HG03521 (cell line): ENCODE results near the gene FAM131A.

Experiments used
- ATAC-seq: cut with Tn5 transposase; IDR thresholded peaks from one replicate; pipeline ENCODE4 v1.9.1; 2021; ENCODE audit warnings: mild to moderate bottlenecking, moderate library complexity; ENCODE audit not compliant: unreplicated experiment

FAM131A gene

DNA sequence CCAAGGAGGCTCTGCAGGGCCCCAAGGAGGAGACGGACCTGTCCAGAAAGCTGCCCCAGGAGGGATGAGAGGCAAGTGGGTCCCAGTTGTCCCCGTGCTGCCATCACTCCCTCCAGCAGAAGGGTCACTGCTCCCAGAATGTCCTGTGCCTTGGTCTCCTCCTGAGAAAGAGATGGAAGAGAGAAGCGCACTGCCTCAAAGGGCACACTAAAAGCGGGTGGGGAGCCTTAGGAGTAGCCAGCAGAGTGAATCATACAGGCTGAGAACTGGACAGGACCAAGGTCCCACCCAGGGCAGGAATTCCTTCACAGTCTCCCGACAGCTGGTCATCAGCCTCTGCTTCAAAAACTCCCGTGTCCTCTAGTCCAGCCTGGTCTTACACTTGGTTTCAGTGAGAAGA is 36.0 kb downstream of the FAM131A start:
- ATAC-seq, result no peak

DNA sequence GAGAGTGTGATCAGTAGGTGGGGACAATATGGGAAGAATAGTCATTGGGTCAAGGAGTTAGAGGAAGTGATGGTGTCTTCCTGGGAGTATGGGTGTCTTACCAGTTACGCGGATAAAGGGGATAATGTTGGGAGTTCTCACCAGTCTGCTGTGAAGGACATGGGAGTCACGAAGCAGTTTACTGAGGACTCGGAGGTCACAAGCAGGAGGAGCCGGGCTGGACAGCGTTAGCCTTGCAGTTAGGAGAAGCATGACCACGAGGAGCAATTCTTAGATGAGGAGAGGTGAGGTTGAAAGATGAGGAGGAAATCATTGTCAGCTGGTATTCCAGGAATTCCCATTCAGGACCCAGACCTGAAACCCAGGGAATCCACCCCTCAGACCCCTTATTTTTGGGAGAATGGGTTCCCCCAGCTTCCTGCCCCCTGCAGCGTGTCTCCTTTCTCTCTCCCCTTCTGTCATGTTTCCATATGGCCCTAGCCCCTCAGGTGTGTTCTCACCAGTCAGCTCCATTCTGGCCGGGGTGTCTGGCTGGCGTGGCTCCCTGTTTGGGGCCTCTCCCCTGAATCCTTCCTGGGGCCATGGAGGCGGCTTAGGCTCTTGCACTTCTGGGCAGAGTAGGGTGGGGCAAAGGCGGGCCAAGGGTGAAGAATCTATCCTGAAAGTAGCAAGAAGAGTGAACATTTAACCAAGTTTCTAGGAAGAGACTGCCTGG is 38.5 kb downstream of the FAM131A start:
- ATAC-seq, result no peak

DNA sequence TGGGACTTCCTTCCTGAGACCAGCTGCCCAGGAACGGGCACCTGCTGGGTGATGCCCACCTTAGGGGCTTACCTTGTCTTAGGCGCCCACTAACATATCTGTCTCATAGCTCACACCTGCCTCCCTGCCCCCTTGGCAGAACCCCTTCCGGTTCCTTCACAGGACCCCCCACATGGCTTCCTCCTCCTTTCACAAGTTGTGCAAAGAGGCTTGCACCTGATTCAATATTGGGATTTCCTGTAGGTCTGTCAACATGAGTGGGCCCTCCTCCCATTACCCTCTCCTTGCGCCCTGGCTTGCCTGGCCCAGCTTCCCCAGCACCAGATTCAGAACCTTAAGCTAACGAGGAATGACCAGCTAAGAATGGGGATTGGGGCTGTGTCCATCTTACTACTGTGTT is 40.0 kb downstream of the FAM131A start:
- no peak for ATAC-seq

DNA sequence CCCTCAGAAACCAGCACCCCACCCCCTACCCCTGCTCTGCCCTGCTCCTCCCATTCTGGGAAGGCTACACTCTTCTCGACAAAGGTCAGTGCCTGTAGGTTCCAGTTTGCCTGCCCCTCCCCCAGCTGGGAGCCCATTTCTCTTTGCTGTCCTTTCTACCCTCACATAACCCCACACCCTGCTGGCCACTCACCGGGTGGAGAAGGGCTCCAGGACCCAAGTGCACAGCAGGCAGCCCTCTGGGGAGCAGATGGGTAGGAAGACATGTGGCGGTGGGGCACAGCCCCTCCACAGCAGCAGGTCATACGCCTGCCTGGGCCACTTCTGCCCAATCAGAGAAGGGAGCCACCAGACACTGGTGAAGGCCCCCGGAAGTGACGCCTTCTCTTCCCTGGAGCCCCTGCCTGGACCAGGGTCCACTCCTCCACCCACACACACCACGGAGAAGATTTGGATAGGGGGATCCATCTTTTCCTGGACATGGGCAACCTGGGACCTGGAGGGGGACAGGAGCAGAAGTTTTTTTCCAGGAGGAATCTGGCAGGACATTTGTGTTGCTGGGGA is 40.6 kb downstream of the FAM131A start, which contains the start of gene THPO:
TSS of gene THPO (minus strand) at position 326 of the 564 bp plus-strand sequence. CDS start 1,948 bp downstream, outside the sequence.
- ATAC-seq, result no peak

DNA sequence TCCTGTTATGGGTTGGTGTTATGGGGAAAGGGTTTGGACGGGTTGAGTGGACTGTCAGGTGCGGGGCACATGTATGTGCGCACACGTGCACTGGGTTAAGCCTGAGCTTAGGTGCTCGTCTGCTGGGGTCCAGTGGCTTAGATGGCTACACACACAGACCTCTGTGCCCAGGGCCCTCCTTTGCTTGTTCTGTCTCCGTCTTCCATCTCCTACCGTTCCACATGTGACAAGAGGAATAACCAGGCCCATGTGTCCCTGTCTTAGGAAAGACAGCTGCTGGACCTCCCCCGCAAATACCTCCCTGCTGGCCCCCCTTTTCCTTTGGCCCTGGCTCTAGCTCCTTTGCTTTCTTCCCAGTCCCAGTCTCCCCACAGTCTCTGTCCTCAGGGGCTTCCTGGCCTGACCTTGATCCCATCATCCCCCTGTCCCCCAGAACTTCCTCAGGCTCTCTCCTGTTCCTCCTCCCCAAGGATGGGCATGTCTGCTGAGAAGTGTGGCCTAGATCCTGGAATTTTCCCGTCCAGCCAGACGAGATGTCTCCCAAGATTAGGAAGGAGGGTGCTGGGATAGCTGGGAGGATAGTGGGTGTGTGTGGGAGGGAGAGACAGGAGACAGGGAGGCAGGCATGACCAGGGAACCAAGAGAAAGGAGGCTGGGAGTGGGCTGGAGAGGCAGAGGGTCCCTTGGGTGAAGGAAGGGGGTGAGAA is 41.4 kb downstream of the FAM131A start:
- ATAC-seq, result no peak

DNA sequence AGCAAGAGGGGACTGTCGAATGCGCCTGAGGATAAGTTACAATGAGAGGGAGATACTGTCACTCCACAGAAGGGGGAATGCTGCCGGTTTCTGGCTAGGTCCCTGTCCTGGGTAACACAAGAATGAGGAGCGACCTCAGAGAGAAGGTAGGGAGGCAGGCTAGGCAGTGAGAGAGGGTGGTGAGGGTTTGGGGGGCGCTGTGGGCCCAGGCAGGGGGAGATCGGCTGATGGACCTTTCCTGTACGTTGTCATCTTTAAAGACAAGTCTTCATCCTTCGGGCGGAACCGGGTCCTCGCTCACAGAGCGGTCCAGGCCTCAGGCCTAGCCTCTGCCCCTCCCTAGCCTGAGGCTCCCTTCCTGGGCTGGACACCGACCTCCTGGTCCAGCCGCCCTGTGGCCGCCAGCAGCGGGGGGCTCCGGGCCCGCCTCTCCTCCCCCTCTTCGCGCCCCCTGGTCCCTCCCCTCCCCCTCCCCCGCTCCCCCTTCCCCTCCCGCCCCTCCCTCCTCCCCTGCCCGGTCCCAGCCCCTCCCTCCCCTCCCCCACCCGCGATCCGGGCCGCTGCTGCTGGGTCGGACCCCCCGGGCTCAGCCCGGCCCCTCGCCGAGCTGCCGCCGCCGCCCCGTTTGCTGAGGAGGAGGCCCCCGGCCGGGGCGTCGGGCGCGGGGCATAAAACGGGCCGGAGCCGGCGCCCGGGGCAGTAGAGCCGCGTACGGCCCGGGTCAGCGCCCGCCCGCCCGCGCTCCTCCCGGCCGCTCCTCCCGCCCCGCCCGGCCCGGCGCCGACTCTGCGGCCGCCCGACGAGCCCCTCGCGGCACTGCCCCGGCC is 42.2 kb downstream of the FAM131A start, which contains the start of gene CHRD:
TSS of gene CHRD (plus strand) at position 697 of the 827 bp plus-strand sequence. CDS start 265 bp downstream, outside the sequence.
- no peak for ATAC-seq

DNA sequence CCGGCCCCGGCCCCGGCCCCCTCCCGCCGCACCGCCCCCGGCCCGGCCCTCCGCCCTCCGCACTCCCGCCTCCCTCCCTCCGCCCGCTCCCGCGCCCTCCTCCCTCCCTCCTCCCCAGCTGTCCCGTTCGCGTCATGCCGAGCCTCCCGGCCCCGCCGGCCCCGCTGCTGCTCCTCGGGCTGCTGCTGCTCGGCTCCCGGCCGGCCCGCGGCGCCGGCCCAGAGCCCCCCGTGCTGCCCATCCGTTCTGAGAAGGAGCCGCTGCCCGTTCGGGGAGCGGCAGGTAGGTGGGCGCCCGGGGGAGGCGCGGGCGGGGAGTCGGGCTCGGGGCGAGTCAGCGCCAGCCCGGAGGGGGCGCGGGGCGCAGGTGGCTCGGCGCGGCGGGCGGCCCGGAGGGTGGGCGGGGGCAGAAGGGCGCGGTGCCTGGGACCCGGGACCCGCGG is 42.8 kb downstream of the FAM131A start:
- ATAC-seq, result no peak

DNA sequence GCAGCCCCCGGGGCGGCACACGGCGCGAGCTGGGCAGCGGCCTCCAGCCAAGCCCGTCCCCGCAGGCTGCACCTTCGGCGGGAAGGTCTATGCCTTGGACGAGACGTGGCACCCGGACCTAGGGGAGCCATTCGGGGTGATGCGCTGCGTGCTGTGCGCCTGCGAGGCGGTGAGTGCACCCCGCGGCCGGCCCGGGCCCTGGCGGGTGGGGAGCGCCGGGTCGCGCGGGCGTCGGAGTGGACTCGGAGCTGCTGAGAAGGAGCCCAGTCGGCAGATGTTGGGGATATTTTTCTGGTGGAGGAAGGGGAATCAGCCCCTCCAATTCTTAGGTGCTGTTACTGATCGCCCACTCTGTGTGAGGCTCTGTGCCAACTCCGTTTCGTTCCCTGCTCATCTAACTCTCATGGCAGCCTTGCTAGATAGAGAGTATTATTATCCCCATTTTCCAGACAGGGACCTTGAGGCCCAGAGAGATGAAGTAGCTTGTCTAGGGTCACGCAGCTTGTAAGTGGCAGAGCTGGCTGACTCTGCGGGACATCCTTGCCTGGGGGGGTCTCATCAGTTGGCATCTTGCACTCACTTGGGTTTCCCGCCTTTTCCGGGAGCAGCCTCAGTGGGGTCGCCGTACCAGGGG is 43.3 kb downstream of the FAM131A start:
- ATAC-seq, result no peak

DNA sequence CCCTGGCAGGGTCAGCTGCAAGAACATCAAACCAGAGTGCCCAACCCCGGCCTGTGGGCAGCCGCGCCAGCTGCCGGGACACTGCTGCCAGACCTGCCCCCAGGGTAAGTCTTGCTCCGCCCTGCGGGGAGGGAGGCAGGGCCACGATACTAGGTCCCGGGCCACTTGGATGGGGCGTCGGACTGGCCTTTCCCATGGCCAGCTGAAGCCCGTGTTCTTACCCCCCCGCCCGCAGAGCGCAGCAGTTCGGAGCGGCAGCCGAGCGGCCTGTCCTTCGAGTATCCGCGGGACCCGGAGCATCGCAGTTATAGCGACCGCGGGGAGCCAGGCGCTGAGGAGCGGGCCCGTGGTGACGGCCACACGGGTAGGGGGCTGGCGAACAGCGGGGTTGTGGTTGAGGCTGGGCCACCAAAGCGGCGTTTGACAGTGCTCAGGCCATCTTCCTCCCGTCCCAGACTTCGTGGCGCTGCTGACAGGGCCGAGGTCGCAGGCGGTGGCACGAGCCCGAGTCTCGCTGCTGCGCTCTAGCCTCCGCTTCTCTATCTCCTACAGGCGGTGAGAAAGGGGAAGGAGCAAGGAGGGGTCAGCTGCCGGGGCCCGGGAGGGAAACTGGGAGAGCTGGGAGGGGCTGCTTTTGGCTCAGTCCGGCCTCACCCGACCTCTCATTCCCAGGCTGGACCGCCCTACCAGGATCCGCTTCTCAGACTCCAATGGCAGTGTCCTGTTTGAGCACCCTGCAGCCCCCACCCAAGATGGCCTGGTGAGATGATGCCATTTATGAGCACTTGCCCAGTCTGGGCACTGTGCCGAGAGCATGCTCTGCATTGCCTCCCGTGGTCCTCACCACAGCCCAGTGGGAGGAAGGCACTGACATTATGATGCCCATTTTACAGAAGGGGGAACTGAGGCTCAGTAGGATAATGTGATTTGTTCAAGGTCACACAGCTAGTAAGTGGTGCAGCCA is 44.1 kb downstream of the FAM131A start:
- no peak for ATAC-seq

DNA sequence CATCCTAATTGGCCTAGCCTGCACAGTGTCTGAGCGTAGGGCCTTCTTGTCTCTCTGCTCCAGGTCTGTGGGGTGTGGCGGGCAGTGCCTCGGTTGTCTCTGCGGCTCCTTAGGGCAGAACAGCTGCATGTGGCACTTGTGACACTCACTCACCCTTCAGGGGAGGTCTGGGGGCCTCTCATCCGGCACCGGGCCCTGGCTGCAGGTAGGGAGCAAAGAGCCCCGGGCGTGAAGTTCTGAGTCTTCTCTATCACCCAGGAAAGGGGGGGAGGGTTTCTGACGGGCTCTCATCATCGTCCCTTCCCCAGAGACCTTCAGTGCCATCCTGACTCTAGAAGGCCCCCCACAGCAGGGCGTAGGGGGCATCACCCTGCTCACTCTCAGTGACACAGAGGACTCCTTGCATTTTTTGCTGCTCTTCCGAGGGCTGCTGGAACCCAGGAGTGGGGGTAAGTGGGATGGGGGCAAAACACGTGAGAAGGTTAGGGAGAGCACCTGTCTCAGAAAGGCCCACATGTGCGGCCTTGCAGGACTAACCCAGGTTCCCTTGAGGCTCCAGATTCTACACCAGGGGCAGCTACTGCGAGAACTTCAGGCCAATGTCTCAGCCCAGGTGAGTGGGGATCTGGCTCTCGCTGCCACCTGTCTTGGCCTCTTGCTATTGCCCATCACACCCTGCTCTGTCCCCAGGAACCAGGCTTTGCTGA is 45.1 kb downstream of the FAM131A start:
- ATAC-seq, result no peak

DNA sequence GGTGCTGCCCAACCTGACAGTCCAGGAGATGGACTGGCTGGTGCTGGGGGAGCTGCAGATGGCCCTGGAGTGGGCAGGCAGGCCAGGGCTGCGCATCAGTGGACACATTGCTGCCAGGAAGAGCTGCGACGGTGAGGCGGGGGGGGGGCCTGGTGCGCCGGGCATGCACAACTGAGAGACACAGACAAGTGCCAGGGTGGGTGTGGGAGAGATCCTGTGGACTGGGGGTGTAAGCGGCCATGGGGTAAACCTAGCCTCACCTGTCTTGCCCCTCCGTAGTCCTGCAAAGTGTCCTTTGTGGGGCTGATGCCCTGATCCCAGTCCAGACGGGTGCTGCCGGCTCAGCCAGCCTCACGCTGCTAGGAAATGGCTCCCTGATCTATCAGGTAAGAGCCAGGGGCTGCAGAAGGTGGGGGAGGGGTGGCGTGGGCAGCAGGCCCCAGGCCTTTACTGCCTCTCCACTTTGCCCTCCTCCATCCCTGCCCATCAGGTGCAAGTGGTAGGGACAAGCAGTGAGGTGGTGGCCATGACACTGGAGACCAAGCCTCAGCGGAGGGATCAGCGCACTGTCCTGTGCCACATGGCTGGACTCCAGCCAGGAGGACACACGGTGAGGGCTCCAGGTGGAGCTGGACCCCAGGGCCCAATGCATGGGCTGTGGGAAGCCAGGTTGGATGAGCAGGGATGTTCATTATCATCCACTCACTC is 45.8 kb downstream of the FAM131A start:
- no peak for ATAC-seq

DNA sequence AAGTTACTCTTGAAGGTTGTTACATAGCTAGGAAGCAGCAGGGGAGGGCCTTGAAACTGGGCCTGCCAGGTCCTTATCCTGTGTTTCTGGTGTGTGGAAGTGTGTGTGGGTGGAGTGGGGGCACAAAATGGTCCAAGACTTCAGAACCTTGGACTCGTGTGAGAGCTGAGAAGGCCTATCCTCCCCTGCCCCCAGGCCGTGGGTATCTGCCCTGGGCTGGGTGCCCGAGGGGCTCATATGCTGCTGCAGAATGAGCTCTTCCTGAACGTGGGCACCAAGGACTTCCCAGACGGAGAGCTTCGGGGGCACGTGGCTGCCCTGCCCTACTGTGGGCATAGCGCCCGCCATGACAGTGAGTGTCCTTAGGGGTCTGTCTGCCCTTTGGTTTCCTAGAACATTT is 46.9 kb downstream of the FAM131A start:
- ATAC-seq, result no peak

DNA sequence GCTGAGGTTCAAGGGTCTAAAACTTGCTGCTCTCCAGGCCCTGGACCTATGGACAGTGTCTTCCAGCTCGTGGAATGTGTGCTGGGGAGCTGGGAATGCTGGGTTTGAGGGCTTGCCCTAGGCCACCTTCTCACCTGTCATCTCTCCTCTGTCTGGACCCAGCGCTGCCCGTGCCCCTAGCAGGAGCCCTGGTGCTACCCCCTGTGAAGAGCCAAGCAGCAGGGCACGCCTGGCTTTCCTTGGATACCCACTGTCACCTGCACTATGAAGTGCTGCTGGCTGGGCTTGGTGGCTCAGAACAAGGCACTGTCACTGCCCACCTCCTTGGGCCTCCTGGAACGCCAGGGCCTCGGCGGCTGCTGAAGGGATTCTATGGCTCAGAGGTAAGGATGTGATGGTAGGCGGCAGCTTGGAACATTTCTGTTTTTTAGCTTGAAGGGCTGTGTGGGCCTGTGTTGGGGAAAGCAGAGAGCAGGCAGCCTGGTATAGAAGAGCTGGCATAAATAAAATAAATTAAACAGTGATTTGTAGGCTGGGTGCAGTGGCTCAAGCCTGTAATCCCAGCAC is 47.5 kb downstream of the FAM131A start:
- no peak for ATAC-seq

DNA sequence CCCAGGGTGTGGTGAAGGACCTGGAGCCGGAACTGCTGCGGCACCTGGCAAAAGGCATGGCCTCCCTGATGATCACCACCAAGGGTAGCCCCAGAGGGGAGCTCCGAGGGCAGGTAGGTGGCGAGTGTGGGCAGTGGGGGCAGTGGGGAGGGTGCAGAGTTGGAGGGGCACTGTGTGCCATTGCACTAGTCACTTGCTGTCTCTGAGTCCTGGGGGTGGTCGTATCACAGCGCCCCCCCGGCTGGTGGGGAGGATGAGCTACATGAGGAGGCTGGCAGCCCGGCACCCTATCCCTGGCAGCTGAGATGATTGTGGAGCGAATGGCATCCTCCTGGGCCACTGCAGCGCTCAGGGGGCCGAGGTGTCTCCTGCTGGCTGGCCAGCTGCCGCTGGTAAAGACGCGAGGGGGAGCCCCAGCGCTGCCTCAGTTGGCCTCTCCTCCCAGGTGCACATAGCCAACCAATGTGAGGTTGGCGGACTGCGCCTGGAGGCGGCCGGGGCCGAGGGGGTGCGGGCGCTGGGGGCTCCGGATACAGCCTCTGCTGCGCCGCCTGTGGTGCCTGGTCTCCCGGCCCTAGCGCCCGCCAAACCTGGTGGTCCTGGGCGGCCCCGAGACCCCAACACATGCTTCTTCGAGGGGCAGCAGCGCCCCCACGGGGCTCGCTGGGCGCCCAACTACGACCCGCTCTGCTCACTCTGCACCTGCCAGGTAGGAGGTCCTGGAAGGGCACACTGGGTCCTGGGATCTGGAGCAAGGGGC is 48.8 kb downstream of the FAM131A start:
- no peak for ATAC-seq

DNA sequence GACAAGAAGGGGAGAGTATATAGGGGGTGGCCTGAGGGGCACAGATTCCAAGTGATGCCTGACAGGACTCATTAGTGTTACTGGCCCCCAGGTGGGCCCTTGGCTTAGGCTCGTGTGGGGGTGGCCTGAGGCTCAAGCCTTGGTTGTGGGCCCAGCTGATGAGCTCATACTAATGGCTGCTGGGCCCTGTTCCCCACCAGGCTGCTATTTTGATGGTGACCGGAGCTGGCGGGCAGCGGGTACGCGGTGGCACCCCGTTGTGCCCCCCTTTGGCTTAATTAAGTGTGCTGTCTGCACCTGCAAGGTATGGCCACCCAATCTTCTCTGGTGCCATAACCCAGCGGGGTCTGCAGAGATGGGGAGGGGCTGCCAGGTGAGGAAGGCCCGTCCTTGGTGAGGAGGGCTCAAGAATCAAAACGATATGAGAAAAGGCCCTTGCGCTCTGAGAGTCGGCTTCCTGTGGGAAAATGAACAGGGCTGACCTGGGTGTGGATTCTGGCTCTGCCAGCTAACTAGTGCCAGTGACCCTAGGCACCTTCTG is 49.8 kb downstream of the FAM131A start:
- ATAC-seq, result no peak

DNA sequence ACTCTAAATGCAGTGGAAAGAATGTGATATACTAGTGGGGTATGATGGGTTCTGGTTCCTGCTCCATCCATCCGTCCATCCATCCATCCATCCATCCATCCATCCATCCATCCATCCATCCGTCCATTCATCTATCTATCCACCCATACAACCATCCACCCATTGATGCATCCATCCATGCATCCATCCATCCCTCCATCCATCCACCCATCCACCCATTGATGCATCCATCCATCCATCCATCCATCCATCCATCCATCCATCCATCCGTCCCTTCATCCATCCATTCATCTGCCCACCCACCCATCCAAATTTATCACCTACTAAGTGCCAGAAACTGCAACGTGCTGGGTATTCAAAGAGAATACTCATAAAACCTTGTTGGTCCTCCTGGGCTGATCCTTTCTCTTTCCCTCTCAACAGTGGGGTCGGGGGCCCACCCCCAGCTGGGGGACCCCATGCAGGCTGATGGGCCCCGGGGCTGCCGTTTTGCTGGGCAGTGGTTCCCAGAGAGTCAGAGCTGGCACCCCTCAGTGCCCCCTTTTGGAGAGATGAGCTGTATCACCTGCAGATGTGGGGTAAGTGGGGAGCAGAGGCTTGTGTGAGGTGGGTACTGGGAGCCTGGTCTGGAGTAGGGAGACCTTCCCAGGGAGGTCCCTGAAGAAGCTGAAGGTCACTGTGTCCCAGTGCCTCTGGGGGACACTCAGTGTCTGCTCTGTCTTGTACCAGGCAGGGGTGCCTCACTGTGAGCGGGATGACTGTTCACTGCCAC is 51.0 kb downstream of the FAM131A start:
- ATAC-seq, result no peak
